ENCODE measurements around the gene NPTX1. TPM values are rescaled to one million over a fixed set of nuclear protein-coding genes. Genes with fewer than 3 reads are reported as not detected.

Gene NPTX1
- total RNA-seq, 1 donor from 2014 or later = 0.31 TPM

DNA sequence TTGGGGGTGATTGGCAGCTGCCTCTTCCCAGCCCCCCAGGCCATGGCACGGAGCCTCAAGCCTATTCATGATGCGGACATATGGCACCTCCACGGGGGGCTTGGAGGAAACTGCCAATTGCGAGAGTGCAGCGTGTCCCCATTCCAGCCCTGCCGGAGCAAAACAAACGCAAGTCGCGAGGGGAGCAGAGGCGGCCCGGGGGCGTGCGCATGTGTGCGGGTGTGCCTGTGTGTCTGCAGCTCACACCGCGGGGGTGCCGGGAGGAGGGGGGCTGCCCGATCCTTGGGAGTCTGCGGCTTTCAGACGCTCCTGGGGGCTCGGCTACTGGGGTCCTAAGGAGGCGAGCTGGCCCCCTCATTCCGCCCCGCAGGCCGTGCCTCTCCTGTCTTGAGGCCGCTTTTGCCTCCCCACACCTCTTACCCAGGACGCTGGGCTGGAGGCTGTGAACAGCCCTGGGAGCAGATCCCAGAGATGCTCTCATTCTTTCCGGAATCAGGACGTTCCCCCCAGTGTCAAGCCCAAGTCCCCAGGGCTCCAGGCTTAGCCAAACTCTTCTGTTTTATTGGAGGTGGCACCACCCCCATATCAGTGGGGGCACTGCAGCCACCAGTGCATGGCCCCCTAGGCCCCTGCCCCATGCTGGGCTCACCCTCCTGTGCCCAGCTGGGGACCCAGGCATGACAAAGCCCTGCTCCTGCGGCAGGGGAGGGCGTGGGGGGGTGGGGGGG, 32.3 kb downstream of the NPTX1 start:
- DNase-seq = no peak

DNA sequence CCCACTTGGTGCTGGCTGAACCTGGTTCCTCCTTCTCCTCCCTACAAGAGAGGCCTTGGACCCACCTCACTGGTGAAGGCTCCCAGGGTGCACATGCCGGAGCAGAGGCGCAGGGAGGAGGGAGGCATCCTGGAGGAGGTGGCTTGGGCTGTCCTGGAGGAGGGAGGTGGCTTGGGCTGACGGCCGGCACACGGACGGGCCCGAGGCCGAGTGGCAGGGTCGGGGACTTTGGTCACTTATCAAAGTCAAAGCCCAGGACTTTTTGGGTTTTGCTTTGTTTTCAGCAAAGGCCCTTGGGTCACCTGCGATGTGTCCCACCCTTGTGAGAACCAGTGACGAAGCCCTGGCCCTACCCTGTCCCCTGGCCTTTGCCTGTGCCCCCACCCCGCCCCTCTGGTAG, 32.9 kb downstream of the NPTX1 start:
- DNase-seq = no peak

DNA sequence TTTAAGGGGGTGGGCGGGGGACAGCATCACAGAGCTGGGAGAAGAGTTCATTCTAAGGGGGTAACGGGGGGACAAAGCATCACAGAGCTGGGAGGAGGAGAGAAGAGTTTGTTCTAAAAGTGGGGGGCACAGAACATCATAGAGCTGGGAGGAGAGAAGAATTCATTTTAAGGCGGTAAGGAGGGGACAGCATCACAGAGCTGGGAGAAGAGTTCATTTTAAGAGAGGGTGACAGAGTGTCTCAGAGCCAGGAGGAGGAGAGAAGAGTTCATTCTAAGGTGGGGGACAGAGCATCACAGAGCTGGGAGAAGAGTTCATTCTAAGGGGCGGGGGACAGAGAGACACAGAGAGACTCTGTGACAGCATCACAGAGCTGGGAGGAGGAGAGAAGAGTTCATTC, 33.6 kb downstream of the NPTX1 start:
- no peak for DNase-seq

DNA sequence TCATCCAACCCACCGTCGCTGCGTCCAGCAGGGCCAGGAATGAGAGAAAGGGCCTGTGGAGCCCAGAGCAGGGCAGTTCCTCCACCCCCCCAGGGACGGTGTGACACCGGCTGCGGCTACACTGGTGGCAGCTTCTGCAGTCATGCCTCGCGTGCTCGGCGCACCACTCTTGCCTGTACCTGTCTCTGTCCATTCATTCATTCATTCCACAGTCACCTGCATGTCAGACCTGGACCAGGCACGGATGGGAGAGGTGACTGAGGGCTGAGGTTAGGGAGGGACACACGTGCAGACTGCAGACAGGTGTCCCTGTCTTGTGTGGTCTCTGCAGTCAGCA, 34.1 kb downstream of the NPTX1 start:
- no peak for DNase-seq

DNA sequence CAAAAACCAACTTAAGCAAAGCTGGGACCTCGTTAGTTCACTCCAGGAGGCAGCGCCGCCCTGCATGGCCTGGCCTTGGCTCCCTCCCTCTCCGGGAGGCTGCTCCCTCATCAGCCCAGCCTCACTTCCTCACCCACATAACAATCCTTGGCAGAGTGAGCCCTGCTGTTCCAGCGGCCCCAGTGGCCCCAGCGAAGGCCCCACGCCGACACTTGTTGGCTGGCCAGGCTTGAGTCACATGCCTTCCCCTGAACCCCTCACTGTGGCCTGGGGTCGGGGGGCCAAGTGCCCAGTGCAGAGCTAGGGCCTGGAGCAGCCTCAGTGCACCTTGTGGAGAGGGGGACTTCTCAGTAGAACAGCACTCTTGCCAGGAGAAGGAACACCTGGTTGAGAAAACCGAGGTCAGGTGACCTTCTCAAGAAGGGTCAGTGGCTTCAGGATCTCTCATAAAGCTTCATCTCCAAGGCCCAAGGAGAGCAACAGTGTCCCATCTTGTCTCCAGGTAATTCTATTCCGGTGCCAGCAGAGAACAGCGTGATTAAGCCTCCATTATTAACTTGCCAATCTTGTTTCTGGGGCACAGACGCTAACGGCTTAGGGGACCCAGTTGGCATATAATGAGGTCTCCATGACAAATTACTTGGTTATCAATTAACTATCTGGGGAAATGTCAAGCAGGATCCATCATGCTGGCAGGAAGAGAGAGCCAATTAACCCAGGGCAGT, 34.6 kb downstream of the NPTX1 start:
- no peak for DNase-seq

DNA sequence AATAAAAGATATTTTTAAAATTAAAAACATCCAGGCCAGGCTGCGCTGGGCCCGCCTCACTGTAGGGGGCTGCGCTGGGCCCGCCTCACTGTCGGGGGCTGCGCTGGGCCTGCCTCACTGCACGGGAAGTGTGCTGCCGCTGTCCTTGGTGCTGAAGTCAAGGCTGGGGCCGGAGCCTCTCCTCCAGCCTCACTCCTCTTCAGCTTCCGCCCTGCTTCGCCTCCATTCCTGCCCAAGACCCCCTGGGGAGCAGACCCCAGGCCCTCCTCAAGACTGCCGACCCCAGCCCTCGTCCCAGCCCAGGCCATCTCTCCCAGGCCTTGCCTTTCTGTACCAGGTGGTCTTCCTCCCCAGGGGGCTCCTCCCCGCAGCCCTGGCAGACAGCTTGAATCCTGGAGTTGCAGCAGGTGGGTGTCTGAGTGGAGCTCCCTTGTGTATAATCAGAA, 35.3 kb downstream of the NPTX1 start:
- DNase-seq = peak; percentile 89

DNA sequence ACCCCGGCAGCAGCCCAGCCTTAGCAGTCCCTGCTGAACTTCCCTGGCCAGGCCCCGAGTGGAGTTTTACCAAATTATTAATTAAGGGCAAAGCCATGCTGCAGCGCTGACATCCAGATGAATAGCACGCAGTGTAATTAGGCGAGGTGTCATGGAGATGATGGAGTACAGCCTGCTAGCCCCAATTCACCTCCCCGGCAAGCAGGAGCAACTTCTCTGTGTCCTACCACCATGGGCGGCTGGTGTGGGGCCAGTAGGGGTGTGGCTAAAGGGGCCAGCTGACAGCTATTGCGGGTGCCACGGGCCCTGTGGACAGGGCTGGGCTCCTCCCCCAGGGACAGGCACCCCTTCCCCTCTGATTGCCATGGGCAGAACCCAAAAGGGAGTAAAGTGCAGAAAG, 36.9 kb downstream of the NPTX1 start:
- DNase-seq = no peak

DNA sequence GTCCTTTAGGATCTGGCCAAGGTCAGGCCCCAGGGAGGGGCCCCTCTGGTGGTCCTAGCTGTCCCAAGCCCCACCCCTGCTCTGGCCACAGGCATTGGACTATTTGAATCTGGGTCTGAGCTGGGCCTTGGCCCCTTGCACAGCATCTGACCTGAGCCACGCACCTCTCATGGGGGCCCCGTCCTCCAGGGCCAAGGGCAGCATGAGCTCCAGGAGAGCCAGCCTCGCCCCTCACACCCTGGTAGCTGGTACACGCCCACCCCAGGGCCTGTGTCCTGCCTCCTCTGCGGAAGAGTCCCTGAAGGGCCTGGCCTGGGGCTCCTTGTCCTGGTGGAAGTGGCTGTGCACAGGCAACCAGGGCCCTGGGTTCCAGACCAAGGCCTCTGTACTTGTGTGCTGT, 37.6 kb downstream of the NPTX1 start:
- DNase-seq = no peak

DNA sequence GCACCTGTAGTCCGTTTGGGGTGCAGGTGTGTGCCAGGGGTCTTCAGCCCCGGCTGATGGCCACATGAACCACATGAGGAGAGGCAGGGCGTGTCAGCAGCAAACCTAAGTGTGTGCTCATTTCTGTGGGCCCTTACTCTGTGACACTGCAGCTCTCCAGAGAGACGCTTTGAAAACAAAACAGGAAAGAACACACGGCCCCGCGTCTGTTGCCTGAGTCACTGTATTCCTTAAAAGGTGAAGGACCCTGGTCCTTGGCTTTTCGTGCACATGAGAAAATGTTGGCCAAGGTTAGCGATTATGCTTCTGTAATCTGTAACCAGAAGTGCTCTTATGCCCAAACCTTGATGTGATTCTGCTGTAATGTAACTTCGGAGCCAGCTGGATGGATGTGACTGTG, 38.9 kb downstream of the NPTX1 start:
- DNase-seq = no peak

DNA sequence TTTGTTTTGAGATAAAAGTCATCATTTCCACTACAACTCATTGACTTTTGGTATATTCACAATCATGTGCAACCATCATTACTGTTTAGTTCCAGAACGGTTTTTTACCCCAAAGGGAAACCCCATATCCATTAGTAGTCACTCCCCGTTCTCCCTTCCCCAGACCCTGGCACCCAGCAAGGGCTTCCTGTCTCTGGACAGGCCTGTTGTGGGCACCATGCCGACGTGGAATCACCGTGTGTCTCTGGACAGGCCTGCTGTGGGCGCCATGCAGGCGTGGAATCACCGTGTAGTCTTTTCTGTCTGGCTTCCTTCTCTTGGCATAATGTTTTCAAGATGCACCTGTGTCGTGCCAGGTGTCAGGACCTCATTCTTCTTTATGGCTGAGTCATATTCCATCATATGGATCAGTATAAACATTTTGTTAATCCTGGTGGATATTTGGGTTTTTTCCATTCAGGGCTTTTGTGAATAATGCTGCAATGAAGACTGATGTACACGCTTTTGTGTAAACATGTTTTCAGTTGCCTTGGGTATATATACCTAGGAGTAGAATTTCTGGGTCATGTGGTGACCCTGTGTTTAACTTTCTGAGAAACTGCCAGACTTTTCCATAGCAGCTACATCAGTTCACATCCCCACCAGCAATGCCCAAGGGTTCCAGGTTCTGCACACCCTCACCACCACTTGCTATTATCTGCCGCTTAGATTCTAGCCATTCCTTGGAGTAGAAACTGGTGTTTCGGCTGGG, 42.3 kb downstream of the NPTX1 start:
- no peak for DNase-seq

DNA sequence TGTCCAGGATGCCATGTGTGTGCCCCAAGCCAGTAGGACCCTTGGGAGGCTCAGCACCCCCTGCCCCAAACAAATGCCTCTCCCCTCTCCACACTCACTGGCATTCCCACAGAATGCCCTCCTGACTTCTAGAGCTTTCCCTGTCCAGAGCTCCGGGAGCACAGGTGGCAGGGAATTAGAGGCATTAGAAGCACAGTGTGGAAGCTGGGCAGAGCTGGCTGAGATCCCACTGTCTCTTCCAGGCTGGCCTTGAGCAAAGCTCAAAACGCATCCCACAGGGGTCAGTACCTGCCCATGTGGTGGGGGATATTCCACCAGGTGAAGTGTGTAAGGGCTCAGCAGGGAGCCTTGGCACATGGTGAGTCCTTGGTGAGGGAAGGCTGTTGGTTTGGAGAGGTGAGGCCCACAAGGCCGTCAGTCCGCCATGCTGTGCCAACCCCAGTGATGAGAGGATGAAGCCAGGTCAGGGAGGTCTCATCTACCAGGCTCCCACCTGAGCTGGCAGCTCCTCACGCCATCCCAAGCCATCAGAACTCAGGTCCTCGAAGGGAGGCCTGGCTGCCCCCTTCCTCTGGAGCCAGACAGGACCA, 43.4 kb downstream of the NPTX1 start:
- DNase-seq = no peak

DNA sequence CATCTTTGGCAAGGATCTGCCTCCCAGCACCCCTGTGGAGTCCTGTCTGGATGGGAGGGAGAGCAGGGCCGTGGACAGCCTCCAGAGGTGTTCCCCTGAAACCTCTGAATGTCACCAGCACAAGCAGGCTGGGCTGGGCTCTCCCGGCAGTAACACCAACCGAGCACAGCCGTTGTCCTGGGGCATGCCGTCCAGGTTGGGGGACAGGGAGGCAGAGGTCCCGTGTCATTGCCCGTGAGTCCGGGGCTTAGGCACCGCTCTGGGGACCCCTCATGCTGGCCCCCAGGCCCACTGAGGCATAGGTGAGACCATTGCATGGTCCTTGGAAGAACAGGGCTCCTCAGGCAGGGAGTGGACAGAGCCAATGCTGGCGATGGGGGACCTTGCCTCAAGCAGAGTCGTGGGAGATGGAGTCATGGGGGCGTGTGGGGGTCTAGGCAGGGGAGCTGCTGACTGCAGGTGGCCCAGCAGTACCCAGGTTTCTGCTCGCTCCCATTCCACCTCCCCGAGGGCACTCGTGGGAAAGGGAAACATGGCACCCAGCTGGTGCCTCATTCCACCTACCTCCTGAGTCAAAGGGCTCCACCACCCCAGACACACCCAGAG, 44.0 kb downstream of the NPTX1 start:
- DNase-seq = no peak

DNA sequence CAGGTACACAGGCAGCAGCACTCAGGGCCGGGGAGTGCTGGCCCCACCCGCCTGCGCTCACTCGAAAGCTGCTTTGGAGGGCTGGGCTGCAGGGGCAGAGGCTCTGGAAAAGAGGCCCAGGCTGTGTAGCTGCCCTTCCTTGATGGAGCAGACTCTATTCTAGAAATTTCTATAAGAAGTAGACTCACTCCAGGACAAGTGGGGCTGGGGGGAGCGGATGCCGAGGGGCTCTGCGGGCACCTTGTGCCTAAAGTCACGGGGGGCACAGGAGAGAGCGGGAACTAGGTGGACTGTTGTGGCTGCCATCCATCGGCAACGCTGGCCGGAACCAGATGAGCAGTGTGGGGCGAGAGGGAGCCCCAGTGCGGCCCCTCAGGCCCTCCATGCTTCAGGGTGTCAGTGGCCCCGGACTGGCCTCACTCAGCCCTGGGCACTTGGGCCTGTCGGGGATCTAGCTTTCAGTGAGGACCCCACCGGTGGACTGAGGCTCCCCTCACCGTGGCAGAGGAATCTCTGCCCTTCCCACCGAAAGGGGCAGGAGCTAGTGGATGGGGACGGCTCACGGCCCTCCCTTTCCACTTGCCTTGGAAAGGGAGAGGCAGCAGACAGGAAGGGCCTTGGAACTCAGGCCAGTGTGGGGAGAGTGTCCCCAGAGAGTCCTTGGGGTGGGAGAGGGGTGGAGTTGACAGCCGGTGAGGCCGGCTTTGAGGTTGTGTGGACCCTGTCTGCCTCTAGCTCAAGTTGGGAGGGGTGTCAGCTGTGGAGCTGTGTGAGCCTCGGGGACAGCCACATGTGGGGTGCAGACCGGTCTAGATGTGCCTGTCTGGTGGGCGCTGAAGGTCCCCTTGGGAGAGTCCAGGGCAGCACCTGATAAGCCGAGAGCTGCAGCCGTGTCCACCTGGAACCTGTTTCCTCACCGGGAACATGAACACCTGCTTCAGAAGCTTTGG, 44.9 kb downstream of the NPTX1 start:
- DNase-seq = peak; percentile 11

DNA sequence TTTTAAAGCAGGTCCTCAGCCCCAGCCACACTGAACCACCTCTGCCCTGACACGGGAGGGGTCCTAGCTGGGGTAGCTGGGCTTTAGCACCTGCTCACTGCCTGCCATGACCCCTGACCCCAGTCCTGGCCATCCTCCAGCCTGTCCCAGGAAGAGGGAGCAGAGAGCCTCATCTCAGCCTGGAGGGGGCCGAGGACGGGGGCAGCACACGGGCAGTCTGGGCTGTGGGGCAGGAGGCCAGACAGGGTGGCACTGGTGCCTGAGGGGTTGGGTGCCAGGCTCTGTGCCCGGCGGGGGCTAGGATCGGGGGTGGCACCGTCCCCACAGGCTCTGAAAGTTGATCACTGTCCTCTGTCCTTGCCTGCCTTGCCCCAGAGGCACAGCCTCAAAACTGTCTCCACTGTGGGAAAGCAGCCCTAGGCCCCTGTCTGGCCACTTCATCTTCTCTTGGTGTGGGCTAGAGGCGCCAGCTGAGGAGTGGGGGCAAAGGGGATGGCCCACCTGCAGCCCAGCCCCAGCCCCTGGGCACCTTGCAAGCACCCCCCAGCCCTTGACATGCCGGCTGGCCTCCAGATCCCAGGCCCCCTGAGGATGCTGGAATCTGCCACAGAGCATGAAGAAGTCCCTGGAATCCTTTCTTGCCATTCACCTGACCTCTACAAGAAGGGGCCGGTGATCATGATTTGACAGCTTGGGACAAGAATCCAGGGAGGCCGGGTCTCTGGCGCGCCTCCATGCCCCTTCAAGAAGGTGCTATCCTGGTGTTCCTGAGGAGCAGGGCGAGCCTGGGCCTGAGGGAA, 45.8 kb downstream of the NPTX1 start:
- no peak for DNase-seq

DNA sequence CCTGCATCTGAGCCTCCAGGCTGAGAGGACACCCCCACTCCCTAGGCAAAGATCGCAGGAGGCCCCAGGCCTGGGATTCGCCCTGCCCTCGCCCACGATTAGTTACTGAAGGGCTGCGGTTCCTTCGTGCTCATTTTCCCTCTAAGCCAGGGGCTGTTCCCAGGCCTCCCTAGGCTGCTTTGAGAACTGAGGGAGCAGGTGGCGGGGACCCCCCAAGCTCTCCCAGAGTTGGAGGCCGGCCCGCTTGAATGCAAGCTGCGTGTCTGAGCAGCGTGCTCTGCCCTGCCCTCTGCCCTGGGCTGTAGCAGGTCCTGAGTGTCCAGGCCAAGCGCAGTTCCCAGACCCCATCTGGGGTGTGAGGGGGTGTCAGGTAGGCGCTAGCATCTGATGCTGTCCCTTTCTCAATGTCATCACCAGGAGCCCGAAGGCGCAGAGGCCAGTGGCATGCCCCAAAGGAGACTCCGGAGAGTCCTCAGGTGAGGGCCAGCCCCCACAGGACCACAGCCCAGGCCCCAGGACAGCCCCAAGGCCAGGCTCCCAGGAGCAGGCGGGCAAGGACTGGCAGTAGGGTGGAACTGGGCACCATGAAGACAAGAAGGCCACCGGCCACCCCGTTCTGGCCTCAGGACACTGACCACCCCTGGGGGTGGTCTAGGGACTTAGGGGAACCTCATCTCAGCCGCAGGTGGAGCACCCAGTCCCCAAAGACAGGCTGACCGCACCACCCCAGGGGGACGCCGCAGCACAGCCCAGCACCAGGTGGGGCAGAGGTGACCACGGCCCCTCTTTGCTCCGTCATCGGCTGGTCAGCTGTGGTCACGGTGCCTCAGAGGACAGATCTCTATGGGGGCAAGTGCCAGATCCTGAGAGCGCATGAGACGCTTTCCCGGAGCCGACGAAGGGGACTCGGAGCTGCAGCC, 46.8 kb downstream of the NPTX1 start:
- DNase-seq = no peak

DNA sequence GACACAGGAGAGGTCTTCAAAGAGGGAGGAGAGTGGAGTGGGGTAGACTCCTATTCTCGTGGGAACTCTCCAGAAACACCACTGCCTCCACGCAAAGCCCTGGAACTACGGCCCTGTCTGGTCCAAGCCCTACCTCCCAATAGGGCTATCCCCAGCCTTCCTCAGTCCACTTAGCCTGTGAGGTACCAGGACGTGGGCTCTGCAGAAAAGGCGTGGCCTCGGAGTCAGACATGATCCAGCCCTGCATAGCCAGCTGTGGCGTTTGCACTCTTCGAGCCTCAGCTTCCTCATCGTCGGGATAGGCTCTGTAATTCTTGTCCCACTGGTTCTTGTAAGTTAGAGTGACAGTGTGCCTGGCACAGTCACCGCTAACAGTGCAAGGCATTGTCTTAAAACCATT, 47.6 kb downstream of the NPTX1 start:
- no peak for DNase-seq

DNA sequence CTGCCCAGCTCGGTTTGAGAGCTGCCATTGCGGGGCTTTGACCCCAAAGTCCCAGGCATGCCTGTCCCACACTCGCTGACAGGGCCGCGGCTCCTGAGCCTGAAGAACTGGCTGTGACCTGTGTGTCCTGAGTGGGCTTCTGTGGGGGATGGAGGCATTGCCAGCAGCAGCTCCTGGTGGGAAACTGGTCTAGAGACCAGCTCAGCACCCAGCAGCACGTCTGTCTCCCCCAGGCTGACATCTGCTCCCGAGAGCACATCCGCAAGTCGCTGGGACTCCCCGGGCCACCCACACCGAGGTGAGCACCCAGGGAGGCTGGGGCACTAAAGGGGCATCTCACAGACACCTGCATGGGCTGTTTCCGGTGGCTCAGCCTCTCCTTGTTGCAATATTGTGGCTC, 48.0 kb downstream of the NPTX1 start:
- no peak for DNase-seq

DNA sequence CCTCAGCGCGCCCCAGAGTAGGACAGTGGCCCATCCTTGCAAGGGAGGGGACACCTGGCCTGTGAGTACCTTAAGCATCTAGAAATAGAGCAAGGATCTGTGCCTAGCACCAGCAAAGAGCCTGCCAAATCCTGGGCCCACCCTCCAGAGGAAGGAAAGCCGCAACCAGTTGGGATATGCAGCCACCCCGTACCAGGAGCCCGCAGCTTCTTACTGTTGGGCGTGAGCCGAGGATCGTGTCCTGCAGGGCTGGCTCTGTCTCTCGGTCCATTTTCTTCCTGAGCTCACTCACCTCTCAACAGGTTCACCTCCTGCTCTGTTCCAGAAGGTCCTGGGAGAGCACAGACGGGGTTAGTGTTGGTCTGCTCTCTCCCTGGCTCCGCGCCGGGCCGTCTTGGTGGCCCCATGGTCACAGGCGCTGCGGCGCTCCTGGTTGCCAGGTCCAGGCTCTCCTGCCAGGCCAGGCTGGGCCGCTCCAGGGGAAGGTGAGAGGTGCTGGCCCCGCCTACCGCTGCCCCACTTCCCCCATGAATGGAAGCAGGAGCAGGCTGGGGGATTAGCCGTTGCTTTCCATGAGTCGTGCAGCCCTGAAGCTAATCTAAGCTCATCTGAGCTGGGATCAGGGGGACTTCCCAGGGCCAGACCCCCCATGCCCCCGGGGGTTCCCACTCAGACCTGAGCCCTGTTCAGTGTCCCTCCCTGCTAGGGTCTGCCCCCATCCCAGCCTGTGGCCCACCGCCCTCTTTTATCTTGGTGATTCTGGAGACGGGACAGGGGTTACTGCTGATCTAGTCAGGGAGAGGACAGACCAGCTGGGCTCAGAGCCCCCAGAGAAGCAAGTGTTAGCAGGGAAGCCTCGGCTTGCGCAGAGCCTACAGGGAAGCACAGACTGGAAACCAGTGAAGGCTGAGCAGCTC, 48.8 kb downstream of the NPTX1 start:
- DNase-seq = no peak
